ENCODE results near the gene HSPG2. TPM values are rescaled to one million over a fixed set of nuclear protein-coding genes. Genes with fewer than 3 reads are reported as not detected.

The HSPG2 gene
- total and polyA plus RNA-seq, 9 of the 15 experiments (the other 6 are each of a cell fraction or from before 2014, with no cell fraction given) = 0.14 to 160 (median 15.7) TPM

GRCh38 chr1:21916447-21917238 is 20.5 kb downstream of the HSPG2 start (continued):
- no peak for TF ChIP-seq TSHZ1 (CRISPR knock-in tag; IDR thresholded peaks at IDR 0.05)
- peak in 1 of 2 experiments; percentile 80; a peak in 2 of 4 replicates for TF ChIP-seq ZNF639 (CRISPR knock-in tag; conservative IDR thresholded peaks at IDR 0.05 in 1 of 2, IDR thresholded peaks at IDR 0.05 in 1 of 2)
- no peak for TF ChIP-seq GATAD2B (IDR thresholded peaks at IDR 0.05; ENCODE audit: borderline replicate concordance)
- TF ChIP-seq HIVEP1 (CRISPR knock-in tag; IDR thresholded peaks at IDR 0.05) = no peak
- no peak for TF ChIP-seq SRF (CRISPR knock-in tag; IDR thresholded peaks at IDR 0.05)
- TF ChIP-seq ESRRB (CRISPR knock-in tag; IDR thresholded peaks at IDR 0.05; ENCODE audit: borderline replicate concordance) = no peak
- TF ChIP-seq SMAD1 (IDR thresholded peaks at IDR 0.05; ENCODE audit: low read depth, low read length, partially characterized antibody) = peak; percentile 49
- no peak for TF ChIP-seq CBX1 (IDR thresholded peaks at IDR 0.05; ENCODE audit: low read depth)
- no peak for TF ChIP-seq FUS (optimal IDR thresholded peaks at IDR 0.05; ENCODE audit: low read depth, low read length)
- peak; percentile 91 for TF ChIP-seq CBFA2T2 (conservative IDR thresholded peaks at IDR 0.05)
- no peak for TF ChIP-seq RNF219 (CRISPR knock-in tag; IDR thresholded peaks at IDR 0.05)
- TF ChIP-seq PHF8 (IDR thresholded peaks at IDR 0.05; ENCODE audit: borderline replicate concordance, low read length) = no peak
- TF ChIP-seq ZKSCAN3 (CRISPR knock-in tag; IDR thresholded peaks at IDR 0.05) = no peak
- no peak for TF ChIP-seq PBX2 (CRISPR knock-in tag; IDR thresholded peaks at IDR 0.05; ENCODE audit: low read depth)
- peak; percentile 91 for TF ChIP-seq PBX2 (tag; conservative IDR thresholded peaks at IDR 0.05; ENCODE audit: low read depth)
